GM21619 (cell line): Measurements from ENCODE around the gene SORBS1.

Experiments used
- ATAC-seq: cut with Tn5 transposase; IDR thresholded peaks from one replicate; pipeline ENCODE4 v1.9.1; 2021; ENCODE audit not compliant: unreplicated experiment

SORBS1 gene

DNA sequence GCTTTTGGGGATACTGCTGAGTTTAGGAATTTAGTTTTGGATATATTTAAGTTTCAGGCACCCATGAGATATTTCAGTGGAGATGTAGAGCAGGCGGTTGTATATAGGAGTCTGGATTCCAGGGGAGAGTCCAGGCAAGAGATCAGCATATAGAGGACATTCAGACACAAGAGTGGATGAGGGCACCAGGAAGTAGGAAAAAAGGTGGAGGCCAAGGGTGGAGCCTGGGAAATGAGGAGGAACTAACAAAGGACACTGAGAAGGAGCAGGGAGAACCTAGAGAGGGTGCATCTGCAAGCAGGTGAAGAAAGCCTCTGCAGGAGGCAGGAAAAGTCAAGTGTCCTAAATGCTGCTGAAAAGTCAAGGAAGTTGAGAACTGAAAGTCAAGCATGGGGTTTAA lies 257.2 kb downstream of the SORBS1 start:
- no peak for ATAC-seq

DNA sequence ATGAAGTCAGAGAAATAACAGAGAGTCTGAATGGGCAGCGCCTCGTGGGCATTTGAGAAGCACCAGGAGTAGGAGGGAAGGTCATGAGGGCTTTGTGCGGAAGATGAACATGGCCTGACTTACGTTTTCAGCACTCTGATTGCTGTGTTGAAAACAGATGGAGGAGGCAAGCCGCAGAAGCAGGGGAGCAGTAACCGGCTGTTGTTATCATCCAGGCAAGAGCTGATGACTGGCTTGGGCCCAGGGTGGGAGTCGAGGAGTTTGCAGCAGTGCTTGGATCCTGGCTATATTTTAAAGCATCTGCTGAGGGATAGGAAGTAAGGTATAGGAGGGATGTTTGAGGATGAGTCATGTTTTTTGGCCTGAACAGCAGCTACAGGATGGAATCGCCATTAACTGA lies 257.6 kb downstream of the SORBS1 start:
- no peak for ATAC-seq

DNA sequence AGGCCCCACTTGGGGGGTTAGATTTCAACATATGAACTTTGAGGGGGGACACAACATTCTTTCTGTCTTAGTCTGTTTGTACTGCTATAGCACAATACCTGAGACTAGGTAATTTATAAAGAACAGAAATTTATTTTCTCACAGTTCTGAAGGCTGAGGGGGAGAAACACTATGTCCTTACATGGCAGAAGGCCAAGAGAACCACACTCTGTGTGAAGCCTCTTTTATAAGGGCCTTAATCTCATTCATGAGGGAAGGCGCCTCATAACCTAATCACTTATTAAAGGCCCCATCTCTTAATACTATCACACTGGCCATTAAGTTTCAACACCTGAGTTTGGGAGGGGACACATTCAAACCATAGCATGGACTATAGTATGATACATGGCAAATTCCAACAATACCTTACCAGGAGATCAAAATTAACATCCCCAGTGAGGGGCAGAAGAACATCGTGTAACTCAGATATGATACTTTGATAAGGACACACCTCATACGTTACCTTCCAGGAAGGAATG lies 261.1 kb downstream of the SORBS1 start:
- ATAC-seq, result no peak

DNA sequence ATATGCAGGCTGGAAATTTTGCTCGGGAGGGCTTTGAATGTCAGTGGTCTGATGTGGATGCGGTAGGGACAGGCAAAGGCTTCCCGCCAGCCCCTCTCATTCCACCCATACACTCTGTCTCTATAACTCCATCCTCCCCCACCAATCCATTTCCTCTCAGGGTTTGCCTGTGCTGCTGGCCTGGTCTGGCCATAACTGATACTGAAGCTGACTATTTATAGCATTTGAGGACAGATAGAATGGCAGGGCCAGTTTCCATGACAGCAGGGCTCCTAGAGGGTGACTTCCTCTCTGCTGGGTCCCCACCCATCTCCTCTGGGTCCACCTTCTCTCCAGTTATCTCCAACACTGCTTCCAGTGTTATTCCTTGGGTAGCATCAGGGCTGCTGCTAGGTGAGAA lies 263.8 kb downstream of the SORBS1 start:
- peak; percentile 37 for ATAC-seq

DNA sequence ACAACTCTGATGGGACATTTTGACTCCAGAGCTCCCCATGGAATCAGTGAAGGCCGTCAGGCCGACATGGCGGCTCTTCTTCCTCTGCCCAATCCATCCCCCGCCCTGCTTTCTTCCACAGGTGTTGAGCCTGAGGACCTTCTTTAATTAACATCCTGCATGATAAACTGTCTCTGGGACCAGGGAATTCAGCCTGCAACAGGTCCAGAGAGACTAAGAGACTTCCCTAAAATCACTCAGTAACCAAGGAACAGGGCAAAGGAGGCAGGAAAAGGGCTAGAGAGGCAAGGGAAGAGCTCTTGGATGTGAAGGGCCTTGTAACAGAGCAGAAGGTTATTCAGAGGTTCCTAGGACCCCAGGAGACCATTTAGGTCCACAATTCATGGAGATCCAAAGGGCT lies 264.4 kb downstream of the SORBS1 start:
- ATAC-seq, result no peak

DNA sequence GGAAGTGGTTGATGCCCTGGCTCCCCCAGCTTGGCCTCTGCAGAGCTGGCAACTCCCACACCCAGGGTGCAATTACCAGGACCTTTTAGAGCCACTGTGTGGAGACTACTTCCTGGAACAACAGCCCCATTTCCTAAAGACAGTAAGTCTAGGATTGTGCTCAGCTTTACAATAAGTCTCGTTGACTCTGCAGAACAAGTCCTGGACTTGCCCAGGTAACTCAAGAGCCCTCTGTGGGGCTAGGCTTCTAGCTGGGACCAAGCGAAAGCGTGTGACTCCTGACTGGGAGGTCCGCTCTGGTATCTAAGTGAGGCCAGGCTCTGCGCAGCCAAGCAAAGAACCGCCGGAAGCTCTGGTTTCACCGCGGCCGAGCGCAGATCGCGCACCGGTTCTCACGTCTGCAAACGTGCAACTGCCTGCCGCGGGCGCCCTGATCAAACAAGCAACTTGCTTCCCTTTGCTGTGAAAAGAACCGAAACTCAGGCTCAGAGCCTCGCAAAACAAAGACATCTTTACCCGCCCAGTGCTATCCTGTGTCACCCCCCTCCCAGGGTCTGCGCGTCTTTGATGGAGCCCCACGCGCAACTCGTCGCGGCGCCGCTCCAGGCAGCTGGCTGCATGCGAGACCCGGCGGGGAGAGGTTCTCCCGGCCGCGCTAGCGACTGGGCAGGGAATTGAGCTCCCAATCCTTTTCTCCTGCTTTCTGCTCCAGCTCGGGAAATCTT lies 266.0 kb downstream of the SORBS1 start:
- ATAC-seq, result peak; percentile 77

DNA sequence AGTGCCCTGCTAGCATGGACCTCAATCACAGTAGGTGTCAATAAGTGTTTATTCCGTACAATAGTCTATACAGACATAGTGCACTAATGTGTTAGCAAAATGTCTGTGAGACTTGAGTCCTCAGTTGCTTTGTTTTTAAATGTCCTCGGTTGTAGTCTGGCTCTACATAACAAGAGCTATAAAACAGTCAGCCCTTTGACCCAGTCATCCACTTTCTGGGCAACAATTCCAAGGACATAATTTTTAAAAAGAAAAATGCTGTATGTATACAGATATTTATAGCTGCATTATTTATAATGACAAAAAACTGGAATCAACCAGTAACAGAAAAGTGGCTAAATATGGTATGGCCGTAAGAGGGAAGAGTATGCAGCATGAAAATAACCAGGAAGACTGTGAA lies 267.5 kb downstream of the SORBS1 start:
- no peak for ATAC-seq

DNA sequence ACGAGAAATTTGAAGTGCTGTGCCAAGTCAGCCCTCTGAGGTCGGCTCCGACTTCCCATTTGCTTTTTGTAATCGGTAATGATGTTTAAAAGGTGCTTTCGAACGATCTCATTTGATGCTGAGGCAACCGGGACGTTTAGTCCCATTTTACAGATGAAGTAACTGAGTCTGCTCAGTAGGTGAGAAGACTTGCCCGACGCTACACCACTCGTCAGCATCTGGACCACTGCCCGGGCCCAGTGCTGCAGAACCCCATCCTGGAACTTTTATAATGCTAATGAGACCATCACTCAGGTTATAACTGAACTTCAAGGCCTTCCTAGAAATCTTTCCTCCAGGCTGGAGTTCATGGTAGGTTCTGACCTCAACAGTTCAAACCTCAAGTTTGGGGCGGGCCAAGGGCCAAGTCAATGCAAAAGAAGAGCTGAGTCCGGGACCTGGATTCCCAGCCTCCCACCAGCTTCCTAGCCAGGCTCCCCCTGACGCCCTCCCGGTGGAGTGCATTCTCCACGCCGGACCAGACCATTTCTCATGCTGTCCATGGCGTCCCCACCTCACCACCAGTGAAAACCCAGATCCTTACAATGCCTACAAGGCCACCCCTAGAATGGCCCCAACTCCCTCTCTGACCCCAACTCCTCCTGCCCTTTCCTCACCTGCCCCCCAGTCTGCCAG lies 269.7 kb downstream of the SORBS1 start:
- ATAC-seq, result no peak

DNA sequence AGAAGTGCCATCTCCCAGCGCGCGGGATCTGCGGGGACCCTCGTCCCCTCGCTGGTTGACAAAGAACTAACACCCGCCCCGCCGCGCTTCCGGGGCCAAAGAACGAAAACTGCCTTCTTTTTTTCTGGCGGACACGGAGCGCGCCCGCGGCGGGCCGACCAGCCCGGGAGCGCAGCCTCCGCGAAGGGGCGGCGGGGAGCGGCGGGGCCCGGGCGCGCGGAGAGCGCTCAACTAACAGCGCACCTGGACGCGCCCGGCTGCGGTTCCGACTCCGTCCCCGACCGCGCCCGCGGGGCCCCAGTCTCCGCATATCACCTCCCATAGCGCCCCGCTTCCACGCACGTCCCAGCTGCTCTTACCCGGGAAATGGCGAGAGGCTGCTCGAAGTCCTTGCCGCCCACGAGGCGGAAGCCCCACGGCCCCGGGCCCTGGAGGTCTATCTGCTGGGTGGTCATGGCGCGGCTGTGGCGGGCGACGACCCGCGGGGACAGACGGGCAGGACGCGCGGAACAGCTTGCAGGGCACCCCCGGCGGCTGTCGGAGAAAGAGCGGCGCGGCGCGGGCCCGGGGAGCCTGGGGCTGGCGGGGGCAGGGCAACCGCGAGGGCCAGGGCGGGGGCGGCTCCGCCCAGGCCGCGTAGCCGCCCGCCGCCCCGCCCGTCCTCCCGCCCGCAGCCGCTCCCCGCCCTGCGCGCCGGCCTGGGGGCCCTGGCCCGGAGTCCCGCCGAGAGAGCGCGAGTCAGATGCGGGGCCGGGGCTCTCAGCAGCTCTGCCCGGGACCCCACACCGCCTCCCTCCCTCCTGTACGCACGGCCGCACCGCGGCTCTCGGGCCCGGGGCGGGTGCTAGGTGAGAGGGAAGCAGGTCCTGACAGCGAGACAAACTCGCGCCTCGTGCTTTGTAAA lies 270.5 kb downstream of the SORBS1 start, which contains the start of gene PDLIM1:
TSS of gene PDLIM1 (minus strand) at position 543 of the 904 bp plus-strand sequence. CDS start at position 455, 88 bp downstream.
- peak; percentile 34 for ATAC-seq

DNA sequence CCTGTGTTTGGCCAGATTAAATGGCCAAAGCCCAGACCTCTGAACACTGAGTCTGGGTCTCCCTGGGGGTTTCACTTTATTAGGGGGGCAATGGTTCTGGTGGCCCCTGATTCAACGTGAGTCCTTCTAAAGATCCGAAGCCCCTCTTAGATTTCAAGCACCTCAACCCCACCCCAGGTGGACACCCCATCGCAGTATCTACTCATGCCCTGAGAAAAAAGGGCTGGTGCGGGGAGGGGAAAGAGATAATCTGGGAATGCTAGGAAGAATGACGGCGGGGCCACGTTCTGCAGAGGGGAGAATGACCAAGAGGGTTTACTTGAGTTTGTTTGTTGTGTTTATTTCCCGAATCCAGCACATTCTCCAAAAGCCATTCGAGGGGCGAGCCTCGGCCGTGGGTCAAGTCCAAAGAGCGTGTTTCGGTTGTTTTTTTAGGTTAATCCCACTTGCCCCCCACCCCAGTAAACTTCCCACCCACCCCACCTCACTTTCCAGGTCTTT lies 271.2 kb downstream of the SORBS1 start:
- no peak for ATAC-seq

DNA sequence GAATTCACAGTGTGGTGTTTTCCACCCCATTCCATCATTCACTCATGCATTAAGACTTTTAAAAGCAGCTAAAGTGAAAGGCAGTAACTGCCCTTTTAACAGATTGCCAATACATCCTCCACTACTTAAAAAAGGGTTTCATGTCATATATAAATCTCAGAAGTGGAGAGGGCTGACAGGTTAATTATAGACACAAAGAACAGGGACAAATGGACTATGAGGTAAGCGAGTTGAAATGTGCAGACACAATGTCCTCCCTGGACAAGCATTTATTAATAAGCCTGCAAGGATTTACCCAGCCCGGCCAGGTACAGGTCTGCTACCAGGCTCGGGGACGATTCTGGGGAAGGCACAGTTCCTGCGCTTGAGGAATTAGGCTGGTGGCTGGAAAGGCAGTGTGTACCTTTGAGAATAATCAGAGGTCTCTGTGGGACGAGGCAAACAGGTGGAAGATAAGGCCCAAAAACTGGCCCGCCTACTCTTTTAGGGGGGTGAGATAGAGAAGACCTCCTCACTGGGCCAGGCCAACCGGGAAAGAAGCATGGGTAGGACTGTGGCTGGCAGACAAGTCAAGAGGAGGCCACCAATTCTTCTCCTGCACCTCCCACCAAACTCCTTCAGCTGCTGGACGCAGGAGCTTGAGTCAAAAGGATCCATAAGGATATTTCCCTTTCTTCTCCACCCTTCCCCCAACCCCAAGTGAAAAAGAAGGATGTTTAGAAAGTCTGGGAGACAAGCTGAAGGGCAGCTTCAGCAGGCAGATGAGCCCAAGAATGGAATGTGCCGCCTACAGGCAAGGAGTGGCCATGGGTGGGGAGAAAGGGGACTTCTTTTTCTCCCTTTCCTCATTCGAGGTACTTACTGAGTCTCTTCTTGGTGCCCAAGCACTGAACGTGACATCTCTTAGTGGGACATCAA lies 271.9 kb downstream of the SORBS1 start:
- ATAC-seq, result no peak

DNA sequence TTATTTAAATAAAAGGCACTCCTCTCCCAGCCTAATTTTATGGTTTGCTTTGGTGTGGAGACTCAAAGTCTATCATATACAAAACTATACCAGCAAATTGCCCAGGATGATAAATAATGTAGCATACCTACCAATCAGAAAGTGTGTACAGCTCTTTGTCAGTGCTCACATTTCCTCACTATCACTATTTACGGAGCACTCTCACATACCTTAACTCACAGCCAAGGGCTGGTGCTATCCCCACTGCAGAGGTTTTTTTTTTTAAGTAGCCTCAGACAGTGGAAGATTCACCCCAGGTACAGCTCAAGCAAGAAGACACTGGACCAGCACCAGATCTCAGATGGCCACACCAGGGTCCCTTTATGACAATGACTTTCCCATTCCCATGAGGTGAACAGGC lies 272.9 kb downstream of the SORBS1 start:
- no peak for ATAC-seq

DNA sequence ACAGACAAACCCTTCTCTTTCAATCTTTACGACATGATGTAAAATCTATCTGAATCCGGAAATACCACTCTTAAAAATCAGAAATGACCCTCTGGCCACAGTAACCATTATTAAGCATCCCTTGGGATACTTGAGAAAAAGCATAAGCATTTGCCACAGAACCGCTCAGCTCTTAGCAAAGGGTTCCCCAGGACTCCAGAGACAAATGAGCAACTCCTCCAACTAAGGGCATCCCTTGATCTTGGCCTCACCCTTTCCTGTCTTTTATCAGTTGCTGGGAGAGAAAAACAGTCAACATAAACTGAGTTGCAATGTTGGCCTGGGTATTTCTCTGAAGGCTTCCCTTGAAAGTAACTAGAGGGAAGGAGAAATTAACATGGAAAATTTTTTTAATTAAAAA lies 273.9 kb downstream of the SORBS1 start:
- no peak for ATAC-seq

DNA sequence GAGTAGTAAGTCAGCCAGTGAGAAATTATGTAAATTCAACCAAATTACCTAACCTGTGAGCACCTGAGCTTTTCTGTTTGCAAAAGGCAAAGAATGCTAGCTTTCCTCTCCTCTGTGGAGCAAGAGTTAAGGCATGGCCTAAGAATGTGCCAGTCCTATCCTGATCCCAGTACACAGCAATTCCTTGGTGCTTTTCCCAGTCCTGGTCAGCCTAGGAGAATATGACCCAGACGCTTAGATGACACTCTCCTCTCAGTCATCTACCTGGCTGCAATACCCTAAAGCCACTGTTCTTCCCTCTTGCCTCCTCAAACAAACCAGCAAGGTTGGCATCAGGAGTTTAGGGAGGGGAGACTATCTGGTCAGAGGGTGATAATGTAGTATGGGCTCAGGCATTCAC lies 274.5 kb downstream of the SORBS1 start:
- ATAC-seq, result no peak

DNA sequence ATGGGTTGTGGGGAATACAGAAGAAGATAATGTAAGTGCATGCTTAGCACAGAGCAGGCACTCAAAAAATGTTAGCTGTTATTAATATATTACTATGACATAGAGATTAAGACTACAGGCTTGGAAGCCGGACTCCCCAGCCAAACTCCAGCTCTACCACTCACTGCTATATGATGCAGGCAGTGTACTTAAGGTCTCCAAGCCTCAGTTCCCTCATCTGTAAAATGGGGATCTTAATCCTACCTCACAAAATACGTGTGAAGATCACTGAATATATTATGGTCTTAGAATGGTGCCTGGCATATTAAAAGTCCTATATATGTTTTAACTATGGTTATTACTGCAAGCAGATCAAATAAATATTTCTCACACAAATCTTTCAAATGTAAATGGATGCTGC lies 275.6 kb downstream of the SORBS1 start:
- ATAC-seq, result no peak

DNA sequence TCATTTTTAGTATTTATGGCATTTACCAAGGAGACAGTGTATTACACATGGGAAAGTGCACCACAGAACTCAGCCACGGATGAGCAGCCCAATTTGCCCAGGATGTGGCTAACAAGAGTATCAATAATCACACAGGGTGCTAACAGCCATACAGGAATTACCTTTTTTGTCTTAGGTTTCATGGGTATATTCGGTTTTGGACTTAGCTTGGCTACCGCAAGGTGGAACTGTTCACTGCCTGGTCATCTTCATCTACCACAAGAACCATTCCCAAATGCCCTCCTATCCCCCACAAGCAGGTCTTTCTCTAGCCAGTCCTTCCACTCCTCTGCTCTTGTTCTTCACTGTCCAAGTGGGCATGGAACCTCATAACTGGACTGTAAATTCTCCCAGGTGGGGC lies 276.4 kb downstream of the SORBS1 start:
- ATAC-seq, result no peak

DNA sequence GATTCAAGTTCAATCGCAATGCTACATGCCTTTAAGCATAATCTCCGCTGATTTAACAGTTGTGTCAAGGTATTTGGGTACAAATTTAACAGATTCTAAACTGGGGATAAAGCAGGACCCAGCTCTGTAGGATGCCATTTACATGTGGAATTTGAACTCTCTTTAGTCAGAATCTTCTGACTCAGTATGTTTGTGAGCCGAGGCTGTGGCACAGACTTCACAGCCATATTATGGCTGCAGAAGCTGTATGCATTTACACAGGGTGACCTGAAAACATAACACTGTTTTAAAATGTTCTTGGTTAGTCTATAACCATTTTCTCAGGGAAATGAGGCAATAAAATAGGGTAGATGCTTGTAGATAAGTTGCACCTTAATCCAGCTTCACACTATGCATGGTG lies 279.1 kb downstream of the SORBS1 start:
- ATAC-seq, result no peak

DNA sequence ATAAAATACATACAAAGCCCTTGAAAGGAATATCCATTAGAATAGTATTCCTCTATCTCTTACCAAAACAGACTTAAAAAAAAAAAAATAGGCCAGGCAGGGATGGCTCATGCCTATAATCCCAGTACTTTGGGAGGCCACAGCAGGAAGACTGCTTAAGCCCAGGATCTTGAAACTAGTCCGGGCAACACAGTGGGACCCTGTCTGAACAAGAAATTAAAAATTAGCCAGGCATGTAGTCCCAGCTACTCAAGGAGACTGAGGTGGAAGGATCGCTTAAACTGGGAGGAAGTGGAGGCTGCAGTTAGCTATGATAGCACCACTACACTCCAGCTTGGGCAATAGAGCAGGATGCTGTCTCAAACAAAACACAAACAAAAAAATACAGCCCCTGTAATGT lies 280.0 kb downstream of the SORBS1 start:
- ATAC-seq, result no peak

DNA sequence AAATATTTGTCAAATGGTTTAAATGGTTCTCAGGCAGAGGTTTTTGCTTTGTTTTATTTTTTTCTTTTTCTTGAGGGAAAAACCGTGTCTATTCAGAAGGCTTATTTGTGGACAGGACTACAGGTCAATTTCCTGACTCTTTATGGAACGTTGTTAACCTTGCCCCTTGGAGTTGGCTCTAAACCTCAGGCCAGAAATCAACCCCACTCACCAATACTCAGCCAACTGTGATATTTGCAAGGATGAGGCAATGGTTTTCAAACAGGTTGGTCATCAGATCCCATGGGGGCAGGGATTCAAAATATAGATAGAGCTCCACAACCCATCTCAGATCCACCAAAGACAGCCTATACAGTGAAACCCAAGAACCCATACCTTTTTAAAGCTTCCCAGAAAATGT lies 280.5 kb downstream of the SORBS1 start:
- no peak for ATAC-seq
